ENCODE measurements around the gene CAMK2A.

Gene CAMK2A

DNA sequence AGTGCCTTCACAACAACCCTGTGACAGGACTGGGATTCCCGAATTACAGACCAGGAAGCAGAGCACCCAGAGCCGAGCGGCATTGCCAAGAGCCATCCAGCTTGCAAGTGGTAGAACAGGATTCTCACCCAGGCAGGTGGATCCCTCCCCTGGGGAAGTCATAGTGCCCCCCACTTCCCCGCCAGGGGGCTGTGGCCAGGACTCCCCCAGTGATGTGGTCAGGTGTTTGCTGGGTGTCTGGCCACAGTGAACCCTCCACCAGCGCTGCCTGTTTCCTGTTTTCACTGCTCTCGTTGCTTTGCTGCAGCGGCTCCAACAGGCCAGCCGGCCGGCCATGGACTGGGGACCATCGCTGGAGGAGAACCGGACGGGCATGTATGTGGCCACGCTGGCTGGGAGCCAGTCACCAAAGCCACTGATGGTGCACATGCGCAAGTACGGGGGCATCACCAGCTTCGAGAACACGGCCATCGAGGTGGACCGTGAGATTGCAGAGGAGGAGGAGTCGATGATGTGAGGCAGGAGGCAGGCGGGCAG lies 80.4 kb downstream of the CAMK2A start:
- no peak for DNase-seq

DNA sequence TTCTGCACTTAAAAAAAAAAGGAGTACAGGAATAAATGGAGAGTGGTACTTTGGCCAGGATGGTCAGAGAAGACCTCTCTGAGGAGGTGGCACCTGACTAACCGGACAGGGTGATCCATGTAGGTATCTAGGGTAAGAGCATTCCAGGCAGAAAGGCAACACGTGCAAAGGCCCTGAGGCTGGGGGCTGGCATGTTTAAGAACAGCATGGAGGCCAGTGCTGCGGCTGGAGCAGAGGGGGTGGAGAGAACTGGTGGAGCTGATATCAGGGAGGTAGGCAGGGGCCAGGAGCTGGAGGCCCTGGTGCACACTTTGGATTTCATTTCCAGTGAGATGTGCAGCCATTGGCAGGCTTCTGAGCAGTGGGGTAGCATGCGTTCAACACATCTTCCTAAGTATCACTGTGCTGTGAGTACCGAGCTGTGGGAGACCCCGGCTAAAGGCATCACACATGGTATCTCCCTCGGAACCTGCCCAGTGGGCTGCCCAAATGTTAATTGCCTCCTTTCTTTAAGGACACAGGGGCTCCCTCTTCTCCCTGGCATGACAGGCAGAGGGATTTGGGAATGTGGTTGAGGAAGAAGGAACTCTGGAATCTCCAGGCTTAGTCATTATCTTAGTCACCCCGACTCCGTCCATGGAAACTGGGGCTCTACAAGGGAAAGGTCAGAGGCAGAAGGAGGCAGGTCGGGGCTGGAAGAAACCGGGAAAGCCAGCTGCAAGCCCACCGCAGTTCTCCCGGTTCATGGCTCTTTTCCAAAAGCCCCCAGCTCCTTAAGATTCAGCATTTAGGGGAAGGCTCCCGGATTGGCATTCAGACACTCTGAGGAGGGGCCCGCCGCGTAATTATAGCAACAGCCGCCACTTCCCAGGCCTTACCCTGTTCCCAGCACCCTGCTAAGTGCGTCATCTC lies 81.1 kb downstream of the CAMK2A start:
- no peak for DNase-seq

DNA sequence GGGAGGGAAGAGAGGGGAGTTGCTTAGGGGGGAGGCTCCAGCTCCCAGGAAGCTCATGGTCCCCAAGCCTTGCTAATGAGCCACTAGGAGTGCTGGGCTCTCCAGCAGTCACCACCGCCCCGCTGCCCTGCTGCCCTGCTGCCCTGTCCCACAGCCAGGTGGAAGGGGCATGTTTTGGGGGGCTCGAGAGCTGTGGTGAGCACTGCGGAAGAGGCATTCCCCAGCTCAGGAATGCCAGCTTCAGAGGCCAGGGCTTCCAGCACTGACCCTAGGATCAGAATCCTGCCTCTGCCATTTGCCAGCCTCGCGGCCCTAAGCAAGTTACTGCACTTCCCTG lies 82.8 kb downstream of the CAMK2A start:
- DNase-seq = no peak

- DNase-seq = no peak
These were observed 83.3 kb downstream of the CAMK2A start for GRCh38 chr5:150206098-150206778.

GRCh38 chr5:150204590-150204960 lies 85.0 kb downstream of the CAMK2A start:
- no peak for DNase-seq

DNA sequence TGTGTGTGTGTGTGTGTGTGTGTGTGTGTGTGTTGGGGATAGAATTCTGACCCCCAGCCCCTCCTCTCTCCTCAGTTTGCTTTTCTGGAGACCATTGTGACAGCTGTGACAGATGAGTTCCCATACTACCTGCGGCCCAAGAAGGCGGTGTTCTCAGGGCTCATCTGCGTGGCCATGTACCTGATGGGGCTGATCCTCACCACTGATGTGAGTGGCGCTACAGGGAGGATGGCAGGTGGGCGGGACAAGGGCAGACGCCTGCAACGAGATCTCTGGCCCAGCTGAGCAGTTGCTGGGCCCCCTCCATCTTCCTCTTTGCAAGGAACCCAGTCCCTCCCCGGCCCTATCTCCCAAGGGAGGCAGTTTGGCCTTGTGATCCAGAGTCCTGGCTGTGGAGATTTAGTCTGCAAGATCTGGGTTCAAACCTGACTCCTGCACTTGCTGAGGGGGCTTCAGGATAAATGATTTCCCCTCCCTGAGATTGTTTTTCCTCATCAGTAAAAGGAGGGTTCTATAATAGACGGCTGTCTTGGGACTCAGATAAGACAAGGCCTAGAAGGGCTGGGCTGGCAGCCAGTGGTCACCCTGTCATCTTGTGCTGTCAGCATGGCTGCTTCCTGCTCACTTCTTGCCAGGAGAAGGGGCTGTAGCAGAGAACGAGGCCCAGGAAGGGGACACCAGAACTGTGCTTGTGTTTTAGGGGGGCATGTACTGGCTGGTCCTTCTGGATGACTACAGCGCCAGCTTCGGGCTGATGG lies 85.6 kb downstream of the CAMK2A start:
- no peak for DNase-seq

- no peak for DNase-seq
These were observed 87.1 kb downstream of the CAMK2A start for GRCh38 chr5:150202501-150202900.

GRCh38 chr5:150197476-150197875 lies 92.1 kb downstream of the CAMK2A start:
- DNase-seq = no peak

DNA sequence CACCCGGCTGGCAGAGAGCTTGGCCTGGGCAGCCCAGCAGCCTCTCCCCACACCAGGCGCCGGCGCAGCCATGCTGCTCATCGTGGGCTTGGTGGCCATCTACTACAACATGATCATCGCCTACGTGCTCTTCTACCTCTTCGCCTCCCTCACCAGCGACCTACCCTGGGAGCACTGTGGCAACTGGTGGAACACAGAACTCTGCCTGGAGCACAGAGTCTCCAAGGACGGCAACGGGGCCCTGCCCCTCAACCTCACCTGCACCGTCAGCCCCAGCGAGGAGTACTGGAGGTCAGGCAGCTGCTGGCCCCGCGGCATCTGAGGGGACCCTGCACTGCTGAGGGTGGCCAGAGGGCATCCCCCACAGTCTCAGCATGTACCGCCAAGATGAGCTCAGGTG lies 92.6 kb downstream of the CAMK2A start:
- no peak for DNase-seq

DNA sequence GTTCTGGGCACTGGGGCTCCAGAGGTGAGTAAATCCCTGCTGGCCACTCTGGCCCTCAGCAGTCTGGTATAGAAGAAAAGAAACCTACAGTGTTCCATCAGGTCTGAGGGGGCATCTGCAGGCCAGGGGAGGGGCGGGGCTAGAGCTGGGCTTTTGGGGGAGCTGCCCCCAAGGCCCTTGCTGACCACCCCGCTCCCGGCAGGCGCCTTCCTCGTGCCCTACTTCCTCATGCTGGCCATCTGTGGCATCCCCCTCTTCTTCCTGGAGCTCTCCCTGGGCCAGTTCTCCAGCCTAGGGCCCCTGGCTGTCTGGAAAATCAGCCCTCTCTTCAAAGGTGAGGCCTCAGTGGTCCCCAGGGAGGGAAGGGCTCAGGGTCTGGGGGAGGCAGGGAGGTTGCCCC lies 93.1 kb downstream of the CAMK2A start:
- no peak for DNase-seq

GRCh38 chr5:150195736-150196485 lies 93.7 kb downstream of the CAMK2A start:
- no peak for DNase-seq

- no peak for DNase-seq
These were observed 97.1 kb downstream of the CAMK2A start for GRCh38 chr5:150192462-150192861.

DNA sequence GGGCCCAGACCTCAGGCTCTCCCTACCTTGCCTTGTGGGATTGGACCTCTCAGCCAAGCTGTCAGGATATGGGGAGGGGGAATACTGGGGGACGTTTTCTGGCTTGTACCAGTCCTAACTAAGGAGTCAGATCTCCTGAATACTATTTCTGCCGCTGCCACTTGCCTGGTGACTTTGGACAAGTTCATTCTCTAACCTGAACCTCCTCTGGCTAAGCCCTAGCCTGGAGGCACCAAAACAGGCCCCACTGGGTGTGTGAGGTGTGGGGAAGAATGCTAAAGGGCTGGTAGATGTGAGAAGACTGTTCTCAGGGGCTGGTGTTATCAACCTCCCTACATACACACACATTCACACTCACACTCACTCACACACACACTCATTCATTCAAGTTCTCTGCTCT lies 98.6 kb downstream of the CAMK2A start:
- DNase-seq = no peak

DNA sequence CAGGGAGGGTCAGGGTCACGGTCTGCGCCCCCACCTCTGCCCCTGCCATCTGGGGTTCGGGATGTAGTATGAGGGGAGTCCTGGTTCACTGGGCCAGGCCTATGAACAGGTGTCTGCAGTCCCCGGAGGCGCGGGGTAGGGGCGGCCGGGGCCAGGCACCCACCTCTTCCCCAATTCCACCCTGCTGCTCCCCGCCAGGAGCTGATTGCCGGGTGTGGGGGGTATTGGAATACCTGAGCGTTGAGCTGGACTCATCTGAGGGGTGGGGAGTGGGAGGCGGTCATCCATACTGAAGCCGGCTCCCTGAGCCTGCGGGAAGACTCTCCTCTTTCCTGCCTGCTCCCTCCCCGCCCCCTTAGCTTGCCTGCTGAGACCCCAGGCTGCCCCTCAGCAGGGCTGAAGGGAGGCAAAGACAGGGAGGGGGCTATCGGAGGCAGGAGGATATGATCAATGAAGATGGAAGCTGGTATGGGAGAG lies 99.0 kb downstream of the CAMK2A start:
- DNase-seq = no peak

DNA sequence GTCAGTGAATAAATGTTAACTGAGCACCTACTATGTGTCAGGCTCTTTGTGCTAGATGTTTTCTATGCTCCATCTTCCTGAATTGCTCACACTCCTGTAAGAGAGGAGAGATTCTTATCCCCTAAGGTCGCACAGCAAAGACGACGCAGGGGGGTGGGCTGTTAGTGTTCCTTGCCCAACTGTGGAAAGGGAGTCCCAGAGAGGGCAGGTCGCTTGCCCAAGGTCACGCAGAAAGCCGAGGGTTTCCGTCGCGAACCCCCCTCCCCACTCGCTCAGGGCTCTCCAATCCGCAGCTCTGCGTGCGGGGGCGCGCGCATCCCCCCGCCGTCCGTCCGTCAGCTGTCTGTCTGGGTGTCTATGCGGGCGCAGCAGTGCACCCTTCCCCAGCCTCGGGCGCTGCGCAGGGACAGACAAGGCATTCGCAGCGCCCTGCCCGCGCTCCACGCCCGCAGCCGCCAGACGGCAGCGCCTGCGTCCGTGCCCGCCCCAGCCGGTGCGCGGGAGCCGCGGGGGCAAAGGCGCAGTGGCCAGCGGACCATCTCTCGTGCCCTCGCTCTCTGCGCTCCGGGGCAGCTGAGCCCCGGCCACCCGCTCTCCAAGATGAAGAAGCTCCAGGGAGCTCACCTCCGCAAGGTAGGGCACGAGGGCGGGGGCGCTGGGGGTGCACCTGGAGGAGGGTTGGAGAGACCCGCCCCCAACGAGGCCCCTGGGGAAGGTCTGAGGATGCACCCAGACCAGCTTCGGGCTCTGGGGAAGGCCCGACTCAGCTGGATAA lies 99.7 kb downstream of the CAMK2A start, which contains the start of gene SLC6A7:
Gene SLC6A7 (plus strand): TSS at position 335 of the 775 bp plus-strand sequence. CDS start 266 bp downstream, at position 601.
- DNase-seq = no peak

GRCh38 chr5:150189326-150189725 lies 100.2 kb downstream of the CAMK2A start:
- no peak for DNase-seq

DNA sequence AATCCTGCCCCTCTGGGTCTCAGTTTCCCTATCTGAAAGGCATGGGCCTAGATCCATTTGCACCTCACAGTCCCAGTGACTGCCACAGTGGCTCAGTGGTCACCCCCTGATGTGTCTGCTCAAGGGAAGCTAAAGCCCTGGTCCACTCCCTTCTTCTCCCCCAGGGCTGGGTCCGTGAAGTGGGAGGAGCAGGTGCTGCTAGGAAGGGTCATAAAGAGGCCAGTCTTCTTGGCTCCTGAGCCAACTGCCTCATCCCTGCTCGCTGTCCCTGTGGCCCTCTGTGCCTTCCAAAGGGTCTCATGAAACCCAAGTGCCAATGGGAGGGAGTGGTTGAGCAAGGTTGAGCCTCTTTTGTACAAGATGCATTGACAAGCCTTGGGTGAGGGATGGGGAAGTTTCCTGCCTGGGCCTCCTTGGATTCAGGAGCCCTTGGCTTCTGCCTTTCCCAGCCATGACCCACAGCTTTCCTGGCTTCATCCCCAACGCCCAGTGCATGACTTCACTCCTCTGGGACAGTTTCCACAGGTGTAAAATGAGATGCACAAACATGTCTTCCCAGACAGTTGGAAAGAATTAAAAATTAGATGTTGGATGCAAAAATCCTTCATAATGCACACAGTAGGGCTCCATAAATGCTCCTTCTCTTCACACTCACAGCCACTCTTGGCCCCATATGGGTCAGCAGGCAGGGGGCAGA lies 101.3 kb downstream of the CAMK2A start:
- DNase-seq = no peak

GRCh38 chr5:150186897-150187296 lies 102.7 kb downstream of the CAMK2A start:
- no peak for DNase-seq

DNA sequence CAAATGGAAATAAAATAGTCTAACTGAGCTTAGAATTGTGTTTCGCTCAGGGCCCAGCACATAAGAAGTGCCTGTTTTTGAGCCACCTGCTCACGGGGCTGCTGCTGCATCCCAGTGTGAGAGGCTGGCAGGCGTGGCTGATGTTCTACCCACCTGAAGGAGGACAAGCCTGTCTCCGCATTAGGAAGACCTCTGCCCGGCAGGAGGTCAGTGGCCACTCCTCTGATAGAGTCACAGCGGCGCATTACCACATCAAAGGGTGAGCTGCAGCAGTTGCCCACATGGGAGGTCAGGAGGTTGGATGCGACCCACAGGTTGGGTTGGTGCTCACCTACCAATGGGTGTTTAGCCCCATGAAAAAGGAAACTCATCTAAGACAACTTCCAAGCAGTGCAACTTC lies 103.4 kb downstream of the CAMK2A start:
- no peak for DNase-seq

DNA sequence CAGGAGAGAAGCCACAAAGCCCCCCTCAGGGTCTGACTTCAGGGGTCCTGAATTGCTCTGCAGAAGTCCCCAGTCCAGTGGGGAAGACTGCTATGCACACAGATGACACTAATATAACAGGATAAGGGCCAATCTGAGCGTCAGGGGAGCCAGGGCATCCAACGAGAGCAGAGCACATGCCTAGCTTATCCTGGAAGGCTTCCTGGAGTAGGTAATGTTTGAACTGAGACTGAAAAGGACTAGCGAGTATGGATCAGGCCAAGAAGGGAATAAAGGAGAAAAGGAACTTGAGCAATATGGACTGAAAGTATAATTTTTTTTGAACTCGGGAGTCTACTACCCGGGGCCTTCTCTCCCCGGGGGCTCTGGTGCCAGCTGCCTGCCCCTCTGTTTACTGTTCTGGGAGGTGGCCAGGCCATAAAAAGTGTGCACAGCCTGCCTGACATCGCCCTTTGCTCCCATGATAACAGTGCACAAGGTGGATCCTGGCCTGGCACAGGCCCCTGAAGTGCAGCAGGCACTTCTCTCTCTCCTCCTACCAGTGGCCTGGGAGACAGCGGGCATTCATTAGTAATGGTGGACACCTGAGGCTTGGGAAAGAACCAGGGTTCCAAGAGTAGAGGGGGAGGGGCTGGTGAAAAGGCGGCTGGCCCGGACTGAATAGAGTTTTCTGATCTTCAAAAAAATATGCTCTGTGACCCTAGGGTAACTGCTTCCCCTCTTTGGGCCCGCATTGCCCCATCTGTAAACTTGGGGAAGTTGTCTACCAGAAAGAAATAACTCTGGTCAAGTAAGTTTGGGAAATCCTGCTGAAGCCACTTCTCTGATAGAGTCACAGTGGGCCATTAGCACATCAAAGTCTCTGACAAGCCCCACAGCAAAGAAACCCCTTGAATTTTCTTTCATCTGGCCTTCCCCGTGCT lies 104.3 kb downstream of the CAMK2A start:
- no peak for DNase-seq

Measured in hippocampal formation (tissue), 2 donors.